Nucleus accumbens (tissue), 56 donors: ENCODE results near the gene ERO1A.
A peak's percentile ranks its signal among the peaks of the same experiment; 100 is the strongest.

ENCODE experiments used
- DNase-seq, 56 donors: peaks; one replicate each; lab custom pipeline; 2025; lab: John Stamatoyannopoulos, UW

ERO1A gene

DNA sequence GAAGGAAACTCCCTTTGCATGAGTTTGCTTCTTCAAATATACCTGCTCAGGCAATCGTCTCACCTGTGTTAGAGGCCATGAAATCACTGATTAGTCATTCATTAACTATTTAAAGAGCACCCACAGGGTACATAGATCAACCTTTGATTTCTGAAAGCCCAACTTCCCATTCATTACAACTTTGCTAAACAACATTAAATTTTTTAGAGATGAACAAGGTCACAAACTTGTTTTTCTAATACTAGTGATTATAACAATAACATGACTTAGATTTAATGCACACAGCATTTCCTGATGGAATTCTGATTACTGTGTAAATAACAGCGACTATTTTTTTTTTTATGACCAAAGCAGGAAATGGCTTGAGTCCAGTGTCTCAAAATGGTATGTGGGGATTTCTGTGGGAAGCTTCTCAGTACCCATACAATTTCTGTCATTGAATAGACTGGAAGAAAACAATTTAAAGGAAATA, 5.4 kb upstream of the ERO1A start:
- no peak for DNase-seq

DNA sequence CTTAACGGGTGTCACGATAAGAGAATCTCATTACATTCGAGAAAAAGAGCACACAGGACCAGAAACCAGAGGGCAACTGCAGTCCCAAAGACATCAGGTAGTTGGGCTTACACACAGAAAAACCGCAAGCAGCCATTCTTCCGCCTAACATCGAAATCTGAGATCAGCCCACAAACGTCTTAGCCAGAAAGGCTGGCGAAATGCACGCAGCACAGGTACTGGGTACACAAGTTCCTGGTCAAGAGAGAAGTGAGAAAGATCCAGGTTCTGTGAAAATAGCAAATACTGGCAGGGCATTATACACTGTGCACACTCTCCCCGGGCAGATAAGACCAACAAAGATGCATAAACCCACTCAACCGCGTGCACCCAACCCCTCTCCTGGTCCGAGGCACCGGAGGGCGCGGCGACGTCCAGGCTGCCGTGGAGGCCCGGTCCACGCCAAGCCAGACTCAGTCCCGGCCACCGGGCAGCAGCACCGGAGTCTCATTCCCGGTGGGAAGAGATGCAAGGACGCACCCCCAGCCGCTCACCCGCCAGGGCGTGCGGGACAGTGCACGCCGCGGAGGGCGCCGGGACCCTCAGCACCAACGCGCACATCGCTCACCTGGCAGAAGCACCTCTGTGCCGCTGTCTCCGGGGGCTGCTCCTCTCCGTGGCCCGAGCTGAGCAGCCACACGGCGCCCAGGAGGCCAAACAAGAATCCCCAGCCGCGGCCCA, 437 bp downstream of the ERO1A start:
- peak in 29 of 56 donors; percentile 9 to 68 (median 47) for DNase-seq

DNA sequence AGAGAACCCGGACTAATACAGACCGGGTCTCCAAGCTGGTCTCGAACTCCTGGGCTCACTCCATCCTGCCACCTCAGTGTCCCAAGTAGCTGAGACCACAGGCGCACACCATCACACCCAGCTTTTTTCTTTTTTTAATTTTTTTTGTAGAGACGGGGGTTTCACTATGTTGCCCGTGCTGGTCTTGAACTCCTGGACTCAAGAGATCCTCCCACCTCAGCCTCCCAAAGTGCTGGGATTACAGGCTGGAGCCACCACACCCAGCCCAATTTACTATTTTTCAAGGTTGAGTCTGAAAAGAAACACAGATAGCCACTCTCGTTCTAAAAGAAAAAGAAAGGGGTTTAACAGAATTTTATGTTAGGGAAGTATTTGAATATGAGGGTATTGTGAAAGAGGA, 1.8 kb downstream of the ERO1A start:
- no peak for DNase-seq

GRCh38 chr14:52693036-52693435, 2.3 kb downstream of the ERO1A start:
- DNase-seq: no peak

DNA sequence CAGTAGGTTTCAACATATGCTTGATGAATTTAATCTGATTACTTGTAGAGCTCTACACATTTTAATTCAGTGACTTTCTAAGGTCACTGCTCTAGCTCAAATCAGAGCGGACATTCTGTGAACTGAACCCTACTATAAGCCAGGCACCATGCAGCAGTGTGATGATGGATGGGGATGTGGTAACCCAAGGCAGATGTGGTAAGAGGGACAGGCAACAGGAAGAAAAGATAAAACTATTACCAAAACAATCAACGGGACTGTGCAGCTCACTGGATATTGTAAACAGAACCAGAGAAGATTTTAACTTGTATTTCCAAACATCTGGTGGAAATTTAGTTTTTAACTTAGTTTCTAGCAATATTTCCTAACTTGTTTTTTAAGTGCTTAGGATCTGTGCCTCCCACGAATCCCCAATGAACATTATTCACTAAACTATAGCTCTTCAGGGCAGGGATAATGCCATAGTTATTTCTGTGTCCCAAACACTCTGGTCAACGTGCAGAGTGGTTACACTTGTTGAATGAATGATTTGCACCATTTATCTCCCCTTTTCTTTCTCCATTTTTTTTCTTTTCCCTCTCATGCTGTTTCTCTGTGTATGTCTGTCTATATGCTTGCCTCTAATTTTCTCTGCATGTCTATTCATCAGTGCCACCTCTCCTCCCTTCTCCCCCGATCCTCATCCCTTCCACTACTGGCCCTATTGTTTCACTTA, 3.0 kb downstream of the ERO1A start:
- no peak for DNase-seq

DNA sequence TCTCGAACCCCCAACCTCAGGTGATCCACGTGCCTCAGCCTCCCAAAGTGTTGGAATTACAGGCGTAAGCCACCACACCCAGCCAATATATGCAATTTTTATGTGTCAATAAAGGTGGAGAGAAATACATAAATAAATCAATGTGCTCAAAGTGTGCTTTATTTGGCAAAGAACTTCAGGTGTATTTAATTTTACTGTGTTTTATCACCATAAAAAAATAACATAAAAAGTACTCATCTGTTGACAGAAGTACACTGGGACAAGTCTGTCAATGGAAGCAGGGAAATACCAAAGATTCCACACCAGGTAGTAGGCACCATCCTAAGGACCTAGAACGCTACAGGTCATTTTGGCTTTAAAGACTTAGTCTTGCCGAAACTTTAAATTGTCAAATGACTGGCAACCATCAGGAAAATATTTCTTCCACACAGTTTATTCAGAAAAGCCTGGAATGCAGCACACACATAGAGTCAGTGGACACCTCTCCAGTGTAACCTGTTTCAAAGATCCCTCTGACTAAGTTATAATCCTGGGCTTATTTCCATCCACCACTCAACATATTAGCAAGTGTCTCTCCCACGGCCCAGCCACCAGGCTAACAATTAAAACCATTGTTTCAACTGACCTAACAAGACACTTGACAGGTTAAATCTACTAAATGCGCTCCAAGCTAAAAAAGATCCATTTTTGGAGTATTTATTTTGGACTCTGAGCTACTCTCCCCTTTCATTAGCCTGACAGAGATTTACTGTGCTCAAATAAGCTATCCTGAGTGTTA, 4.2 kb downstream of the ERO1A start:
- no peak for DNase-seq

- no peak for DNase-seq
Measured at GRCh38 chr14:52686176-52686575, 9.2 kb downstream of the ERO1A start.

- no peak for DNase-seq
Measured at GRCh38 chr14:52683985-52684520, 11.3 kb downstream of the ERO1A start.

DNA sequence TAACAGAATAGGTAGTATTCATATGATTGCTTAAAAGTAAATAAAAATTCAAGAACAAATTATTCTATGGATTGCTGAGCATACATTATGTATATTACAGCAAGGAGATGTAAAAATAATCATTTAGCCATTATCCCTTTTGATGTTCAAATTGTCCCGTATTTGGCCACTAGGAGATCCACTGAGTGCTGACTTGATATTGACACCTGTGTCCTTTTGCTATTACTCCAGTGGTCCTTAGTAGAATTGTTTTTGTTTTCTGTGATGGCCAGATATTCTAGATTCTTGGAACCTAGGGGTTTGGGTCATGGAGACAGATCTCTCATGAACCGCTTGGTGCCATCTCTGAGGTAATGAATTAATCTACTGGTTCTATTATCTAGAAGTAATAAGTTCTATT, 16.8 kb downstream of the ERO1A start:
- DNase-seq: no peak

GRCh38 chr14:52663850-52664249, 31.5 kb downstream of the ERO1A start:
- DNase-seq: no peak

DNA sequence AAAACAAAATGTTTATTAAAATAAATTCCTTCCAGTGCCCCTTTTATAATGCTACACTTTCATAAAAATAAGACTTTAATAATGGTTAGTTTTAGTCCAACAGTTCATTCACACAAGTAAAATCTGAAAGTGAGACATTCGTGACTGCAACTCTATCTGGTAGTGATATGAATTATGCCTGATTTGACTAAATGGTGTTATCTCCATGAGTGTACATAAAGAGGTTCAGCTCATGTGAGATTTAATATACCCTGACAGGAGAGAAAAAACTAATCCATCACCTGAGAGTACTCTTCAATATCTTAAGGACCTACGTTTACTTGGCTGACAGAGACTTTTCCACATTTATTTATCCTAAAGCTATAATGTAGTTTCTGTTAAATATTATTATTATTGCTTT, 34.0 kb downstream of the ERO1A start:
- DNase-seq: no peak

DNA sequence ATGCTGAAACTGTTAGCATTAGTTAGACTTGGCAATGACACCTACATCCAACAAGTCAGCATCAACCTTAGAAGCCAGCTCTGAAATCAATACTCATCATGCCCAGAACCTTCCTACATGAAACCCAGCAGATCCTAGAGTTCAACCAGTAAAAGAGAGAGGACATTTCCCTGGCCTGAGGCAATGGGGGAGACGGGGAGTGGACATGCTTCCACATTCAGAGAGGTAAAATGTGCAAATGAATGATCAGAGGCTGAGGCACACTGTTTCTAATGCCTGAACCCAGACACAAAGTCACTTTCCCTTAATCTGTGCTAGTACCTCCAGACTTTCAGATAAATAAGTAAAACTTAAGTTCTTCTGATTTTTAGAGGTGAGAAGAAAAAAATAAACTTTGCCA, 34.5 kb downstream of the ERO1A start:
- no peak for DNase-seq

DNA sequence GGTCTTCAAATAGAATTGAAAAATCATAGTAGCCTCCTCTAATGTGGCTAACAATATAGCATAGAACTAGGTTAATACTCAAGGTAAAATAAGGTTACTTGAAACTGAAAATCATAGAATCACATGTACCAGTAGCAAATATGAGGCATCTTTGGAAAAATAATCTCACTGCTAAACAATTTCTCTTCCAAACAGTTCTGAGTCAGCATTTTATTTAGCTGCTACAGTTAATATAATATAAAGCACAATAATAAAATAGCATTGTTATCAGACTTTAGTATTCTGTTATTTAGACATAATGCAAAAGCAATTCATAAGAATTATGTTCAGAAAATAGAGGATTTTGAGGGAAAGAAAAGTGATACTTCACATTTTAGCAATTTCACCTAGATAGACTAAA, 35.0 kb downstream of the ERO1A start:
- no peak for DNase-seq

DNA sequence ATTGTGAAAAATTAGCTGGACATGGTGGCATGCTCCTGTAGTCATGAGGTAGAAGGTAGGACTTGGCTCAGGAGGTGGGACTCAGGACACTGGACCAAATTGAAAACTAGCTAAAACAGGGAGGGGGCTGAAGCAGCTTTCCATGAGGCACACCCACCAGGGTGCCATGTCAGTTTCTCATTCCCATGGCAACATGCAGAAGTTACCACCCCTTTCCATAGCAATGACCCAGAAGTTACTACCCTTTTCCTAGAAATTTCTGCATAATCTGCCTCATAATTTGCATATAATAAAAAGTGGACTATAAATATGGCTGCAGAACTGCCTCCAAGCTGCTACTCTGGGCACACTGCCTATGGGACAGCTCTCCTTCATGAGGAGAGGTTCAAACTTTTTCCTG, 38.5 kb downstream of the ERO1A start:
- no peak for DNase-seq

GRCh38 chr14:52650774-52651173, 44.6 kb downstream of the ERO1A start:
- DNase-seq: no peak

- no peak for DNase-seq
Measured at GRCh38 chr14:52649511-52649910, 45.8 kb downstream of the ERO1A start.

GRCh38 chr14:52641745-52642144, 53.6 kb downstream of the ERO1A start:
- DNase-seq: no peak

DNA sequence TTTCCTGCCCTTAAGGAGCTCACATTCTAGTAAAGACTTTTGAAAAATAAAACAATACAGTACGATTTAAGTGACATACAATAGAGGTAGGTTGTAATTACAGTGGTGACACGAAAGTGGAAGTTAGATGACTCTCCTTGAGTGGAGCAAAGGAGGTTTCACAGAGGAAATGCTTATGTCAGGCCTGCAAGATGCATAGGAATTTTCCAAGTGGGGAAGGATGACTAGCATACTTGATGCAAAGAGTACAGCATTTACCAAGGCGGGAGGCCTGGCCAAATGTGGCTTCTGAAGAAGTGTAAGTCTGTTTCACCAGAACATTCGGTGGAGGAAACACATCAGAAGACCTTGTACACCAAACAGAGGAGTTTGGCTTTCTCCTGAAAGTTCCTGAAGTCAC, 55.2 kb downstream of the ERO1A start:
- DNase-seq: no peak

GRCh38 chr14:52619687-52620086, 75.7 kb downstream of the ERO1A start:
- no peak for DNase-seq

DNA sequence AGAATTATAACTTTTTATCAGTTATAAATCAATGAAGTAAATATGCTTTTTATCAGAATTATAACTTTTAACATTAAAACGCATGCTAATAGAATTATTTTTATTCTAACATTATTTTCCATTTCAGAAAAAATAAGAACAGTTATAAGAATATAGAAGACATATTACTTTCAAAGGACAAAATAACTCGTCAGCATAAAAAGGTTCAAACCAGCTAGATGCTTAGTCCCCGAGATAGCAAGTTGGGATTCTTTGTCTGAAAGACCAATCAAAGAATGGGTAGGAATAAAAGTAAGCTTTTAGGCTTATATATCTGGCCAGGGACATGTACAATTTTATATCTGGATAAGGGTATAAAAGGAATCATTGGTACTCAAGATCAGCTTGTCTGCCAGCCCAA, 76.8 kb downstream of the ERO1A start:
- DNase-seq: no peak

DNA sequence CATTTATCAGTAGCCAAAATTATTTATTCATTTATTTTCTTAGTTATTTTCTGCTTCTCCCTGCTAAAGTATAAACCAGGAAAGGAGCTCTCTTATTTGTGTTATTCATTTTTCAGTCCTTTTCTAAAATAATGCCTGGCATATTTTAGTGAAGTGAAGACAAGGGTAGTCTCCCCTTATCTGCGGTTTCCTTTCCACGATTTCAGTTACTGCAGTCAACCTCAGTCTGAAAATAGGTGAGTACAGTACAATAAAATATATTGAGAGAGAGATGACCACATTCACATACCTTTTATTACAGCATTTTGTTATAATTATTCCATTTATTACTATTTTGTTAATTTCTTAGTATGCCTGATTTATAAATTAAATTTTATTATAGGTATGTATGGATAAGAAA, 85.2 kb downstream of the ERO1A start:
- DNase-seq: no peak
